B cell (primary cell): Measurements from ENCODE around the gene LRG1. TPM values are rescaled to one million over a fixed set of nuclear protein-coding genes. Genes with fewer than 3 reads are reported as not detected.

ENCODE experiments used
- ATAC-seq: fragments of 200-7000 bp; cut with Tn5 transposase; one replicate; pipeline ENCODE4 v1.10.0; 2021; ENCODE audit warnings: low read depth, mild to moderate bottlenecking, moderate number of reproducible peaks, moderate library complexity
- CTCF ChIA-PET: fragments of 350-600 bp; sonication (Branson Sonifier 250); formaldehyde crosslinking; loops from one replicate; lab custom pipeline; 2021; ENCODE audit warnings: antibody characterized with exemption, inconsistent platforms; lab: Charles Lee
- POLR2A ChIA-PET: fragments of 350-600 bp; sonication (Branson Sonifier 250); formaldehyde crosslinking; loops from one replicate; lab custom pipeline; 2021; ENCODE audit warnings: antibody characterized with exemption; lab: Charles Lee
- DNase-seq: peaks from one replicate; pipeline ENCODE4 v3.0.0; 2013
- H2AFZ ChIP-seq: 2 replicates; pipeline ENCODE4 v1.6.1; 2012; ENCODE audit warnings: mild to moderate bottlenecking, low read depth, low read length; ENCODE audit not compliant: insufficient read depth, poor library complexity, severe bottlenecking
- H3K27ac ChIP-seq, 2 donors: 1 replicate in 1 of 2; 2 replicates in 1 of 2; pipeline ENCODE4 v1.5.1; 2012 to 2013; ENCODE audit warnings: low read length in 2 of 2, mild to moderate bottlenecking in 2 of 2, moderate library complexity in 1 of 2
- H3K27me3 ChIP-seq, 4 experiments: fragments of 200-600 bp in 1 of 4; sonication (generic) in 1 of 4; replicated peaks in 1 of 4; 1 replicate in 2 of 4; 2 replicates in 2 of 4; pipeline versions ENCODE4 v1.6.1 to v1.7.0; 2013 to 2016; ENCODE audit warnings: low read length in 3 of 4, mild to moderate bottlenecking in 2 of 4, mixed read lengths in 1 of 4, moderate library complexity in 1 of 4; ENCODE audit not compliant: insufficient read depth in 4 of 4, control insufficient read depth in 3 of 4; ENCODE audit errors: control extremely low read depth in 1 of 4
- H3K36me3 ChIP-seq, 2 experiments: replicated peaks in 1 of 2; 1 replicate in 1 of 2; 2 replicates in 1 of 2; pipeline versions ENCODE4 v1.6.1 to v1.7.1; 2013; ENCODE audit warnings: low read length in 1 of 2; ENCODE audit not compliant: insufficient read depth in 2 of 2, control insufficient read depth in 1 of 2; ENCODE audit errors: control extremely low read depth in 1 of 2, extremely low read depth in 1 of 2
- H3K4me1 ChIP-seq, 2 donors: fragments of 200-600 bp in 1 of 2; sonication (generic) in 1 of 2; 1 replicate in 1 of 2; 2 replicates in 1 of 2; pipeline versions ENCODE4 v1.5.1 to v1.6.1; 2013 to 2017; ENCODE audit warnings: low read length in 2 of 2; ENCODE audit not compliant: control insufficient read depth in 2 of 2, insufficient read depth in 2 of 2
- H3K4me2 ChIP-seq: replicated peaks from 2 replicates; pipeline ENCODE3; 2012; ENCODE audit warnings: mild to moderate bottlenecking, low read depth, low read length; ENCODE audit not compliant: poor library complexity, severe bottlenecking
- H3K4me3 ChIP-seq, 5 experiments: fragments of 200-600 bp in 1 of 5; sonication (generic) in 1 of 5; 1 replicate in 3 of 5; 2 replicates in 2 of 5; pipeline versions ENCODE4 v1.5.1 to v1.7.0; 2011 to 2016; ENCODE audit warnings: low read length in 4 of 5, mild to moderate bottlenecking in 4 of 5, low read depth in 2 of 5, control low read depth in 1 of 5, moderate library complexity in 1 of 5; ENCODE audit not compliant: insufficient read depth in 1 of 5; ENCODE audit errors: control extremely low read depth in 1 of 5, extremely low read depth in 1 of 5
- H3K79me2 ChIP-seq: fragments of 200-600 bp; sonication (generic); one replicate; pipeline ENCODE4 v1.6.0; 2016; ENCODE audit warnings: low read length; ENCODE audit not compliant: control insufficient read depth, insufficient read depth
- H3K9ac ChIP-seq: fragments of 200-600 bp; sonication (generic); 2 replicates; pipeline ENCODE4 v1.6.1; 2017; ENCODE audit warnings: mild to moderate bottlenecking, low read length, moderate library complexity
- H3K9me3 ChIP-seq, 3 donors: one replicate each; pipeline versions ENCODE4 v1.6.1 to v1.7.1; 2013; ENCODE audit warnings: low read length in 2 of 3; ENCODE audit not compliant: control insufficient read depth in 2 of 3, insufficient read depth in 1 of 3; ENCODE audit errors: control extremely low read depth in 1 of 3
- H4K20me1 ChIP-seq: 2 replicates; pipeline ENCODE4 v1.6.0; 2012; ENCODE audit warnings: mild to moderate bottlenecking, low read length; ENCODE audit not compliant: insufficient read depth, control insufficient read depth, poor library complexity, severe bottlenecking
- H3K27ac Mint-ChIP-seq: one replicate; pipeline ENCODE4 v1.8.0; 2021; ENCODE audit warnings: mixed read lengths
- H3K27me3 Mint-ChIP-seq: one replicate; pipeline ENCODE4 v1.8.0; 2021; ENCODE audit warnings: mixed read lengths
- H3K4me1 Mint-ChIP-seq: one replicate; pipeline ENCODE4 v1.8.0; 2021; ENCODE audit warnings: mixed read lengths
- H3K4me3 Mint-ChIP-seq: one replicate; pipeline ENCODE4 v1.8.0; 2021; ENCODE audit warnings: mixed read lengths
- H3K9me3 Mint-ChIP-seq: one replicate; pipeline ENCODE4 v1.8.0; 2022; ENCODE audit warnings: mixed read lengths; ENCODE audit not compliant: insufficient read depth
- EZH2 ChIP-seq: IDR thresholded peaks from 2 replicates; pipeline ENCODE4 v1.6.1; 2012; ENCODE audit warnings: borderline replicate concordance, low read depth, mild to moderate bottlenecking, moderate library complexity, low read length; ENCODE audit not compliant: insufficient read depth, poor library complexity, severe bottlenecking
- WGBS: methylation state at CpG from one replicate; pipeline ENCODE4 v1.1.5; 2013; ENCODE audit warnings: missing lambda C conversion rate; ENCODE audit not compliant: insufficient coverage; 5-methylcytosine and 5-hydroxymethylcytosine counted together
- intact Hi-C: fragments of 100-400 bp; cut with micrococcal nuclease; formaldehyde crosslinking; loops from one replicate; pipeline ENCODE4 v1.10.0; 2022
- polyA plus RNA-seq: library from polyadenylated mRNA; depleted of rRNA; stranded (reverse); fragments of >200 nt; gene quantifications from 2 replicates; pipeline ENCODE4 v1.2.3, GENCODE V29; 2012
- total RNA-seq, 2 donors: library from RNA; stranded (reverse); fragments of 120-200 nt in 1 of 2; gene quantifications; 1 replicate in 1 of 2; 2 replicates in 1 of 2; pipeline versions ENCODE4 v1.2.3 to v1.2.4, GENCODE V29; 2013 to 2022
- TF ChIP-seq, protein P1 (sequence below): fragments of 200-600 bp; IDR thresholded peaks from one replicate; pipeline ENCODE4 v1.8.0; 2022; ENCODE audit warnings: antibody characterized with exemption, mild to moderate bottlenecking

The LRG1 gene
- total and polyA plus RNA-seq, 2 donors (not counting 1 experiment from before 2014, with no cell fraction given) = 0.21 to 0.27 TPM

DNA sequence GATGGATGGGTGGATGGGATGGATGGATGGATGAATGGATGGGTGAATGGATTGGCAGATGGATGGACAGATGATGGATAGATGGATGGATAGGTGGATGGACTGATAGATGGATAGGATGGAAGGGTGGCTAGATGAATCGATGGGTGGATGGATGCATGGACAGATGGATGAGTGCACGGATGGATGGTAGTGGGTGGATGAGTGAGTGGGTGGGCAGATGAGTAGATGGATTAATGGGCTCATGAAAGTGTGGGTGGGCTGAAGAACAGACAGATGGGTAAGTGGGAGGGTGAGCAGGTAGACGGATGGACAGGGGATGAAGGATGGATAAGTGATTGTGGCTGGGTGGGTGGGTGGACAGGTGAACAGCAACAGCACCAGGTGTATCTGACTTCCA is 13.9 kb upstream of the LRG1 start:
- H3K27ac ChIP-seq = no peak overlapping the region
- H3K4me1 Mint-ChIP-seq = no peaks in the 10 kb centered on the region
- ChIA-PET CTCF (no interaction called here), POLR2A (no interaction called here)
- H3K9me3 ChIP-seq = peaks cover 0 to 19% (median 0%) of the 10 kb centered on the region in 3 donors
- no peaks in the 10 kb centered on the region for H4K20me1 ChIP-seq
- intact Hi-C loops = no loop called here
- ATAC-seq (no peak), DNase-seq (no peak)
- no peaks in the 10 kb centered on the region for H3K79me2 ChIP-seq
- H3K9me3 Mint-ChIP-seq = no peaks in the 10 kb centered on the region
- H3K4me3 Mint-ChIP-seq = no peak overlapping the region
- no peak overlapping the region for H3K4me3 ChIP-seq
- H3K36me3 ChIP-seq = no peaks in the 10 kb centered on the region
- peaks cover 13% of the 10 kb centered on the region for H3K27me3 Mint-ChIP-seq
- H3K27ac Mint-ChIP-seq = no peak overlapping the region
- peaks cover 0 to 5% (median 2%) of the 10 kb centered on the region in 4 experiments for H3K27me3 ChIP-seq
- no peak overlapping the region for H2AFZ ChIP-seq
- no peak overlapping the region for H3K9ac ChIP-seq
- no peak for TF ChIP-seq EZH2
- TF ChIP-seq, protein P1, sequence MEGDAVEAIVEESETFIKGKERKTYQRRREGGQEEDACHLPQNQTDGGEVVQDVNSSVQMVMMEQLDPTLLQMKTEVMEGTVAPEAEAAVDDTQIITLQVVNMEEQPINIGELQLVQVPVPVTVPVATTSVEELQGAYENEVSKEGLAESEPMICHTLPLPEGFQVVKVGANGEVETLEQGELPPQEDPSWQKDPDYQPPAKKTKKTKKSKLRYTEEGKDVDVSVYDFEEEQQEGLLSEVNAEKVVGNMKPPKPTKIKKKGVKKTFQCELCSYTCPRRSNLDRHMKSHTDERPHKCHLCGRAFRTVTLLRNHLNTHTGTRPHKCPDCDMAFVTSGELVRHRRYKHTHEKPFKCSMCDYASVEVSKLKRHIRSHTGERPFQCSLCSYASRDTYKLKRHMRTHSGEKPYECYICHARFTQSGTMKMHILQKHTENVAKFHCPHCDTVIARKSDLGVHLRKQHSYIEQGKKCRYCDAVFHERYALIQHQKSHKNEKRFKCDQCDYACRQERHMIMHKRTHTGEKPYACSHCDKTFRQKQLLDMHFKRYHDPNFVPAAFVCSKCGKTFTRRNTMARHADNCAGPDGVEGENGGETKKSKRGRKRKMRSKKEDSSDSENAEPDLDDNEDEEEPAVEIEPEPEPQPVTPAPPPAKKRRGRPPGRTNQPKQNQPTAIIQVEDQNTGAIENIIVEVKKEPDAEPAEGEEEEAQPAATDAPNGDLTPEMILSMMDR = no peak
- H3K4me1 ChIP-seq = peaks cover 0 to 4% of the 10 kb centered on the region in 2 donors
- no peak overlapping the region for H3K4me2 ChIP-seq
- WGBS = 78% methylated on average over 3 of the region's 3 CpGs

DNA sequence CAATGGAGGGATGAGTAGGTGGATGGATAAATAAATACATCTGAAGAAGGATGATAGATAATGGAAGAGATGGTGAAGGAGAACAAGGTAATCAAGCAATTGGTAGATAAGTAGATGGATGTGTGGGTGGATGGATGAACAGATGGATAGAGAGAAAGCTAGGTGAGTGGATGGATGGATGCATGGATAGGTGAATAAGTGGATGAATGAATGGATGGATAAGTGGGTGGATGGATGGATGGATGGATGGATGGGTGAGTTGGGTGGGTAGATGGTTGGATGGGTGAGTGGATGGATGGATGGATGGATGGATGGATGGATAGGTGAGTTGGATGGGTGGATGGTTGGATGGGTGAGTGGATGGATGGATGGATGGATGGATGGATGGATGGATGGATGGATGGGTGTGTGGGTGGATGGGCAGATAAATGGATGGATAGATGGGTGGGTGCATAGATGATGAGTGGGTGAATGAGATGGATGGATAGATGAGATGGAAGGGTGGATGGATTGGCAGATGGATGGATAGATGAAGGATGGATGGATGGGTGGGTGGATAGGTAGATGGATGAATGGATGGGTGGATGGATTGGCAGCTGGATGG is 13.4 kb upstream of the LRG1 start:
- Histone ChIP-seq H3K79me2 (no peaks in the 10 kb centered on the region), H3K9me3 (peaks cover 0 to 19% (median 0%) of the 10 kb centered on the region in 3 donors), H3K27me3 (peaks cover 0 to 5% (median 2%) of the 10 kb centered on the region in 4 experiments), H3K4me1 (peaks cover 0 to 3% of the 10 kb centered on the region in 2 donors), H3K36me3 (no peaks in the 10 kb centered on the region), H3K9ac (no peak overlapping the region), H2AFZ (no peak overlapping the region), H3K27ac (no peak overlapping the region), H3K4me3 (no peak overlapping the region), H3K4me2 (no peak overlapping the region), H4K20me1 (no peaks in the 10 kb centered on the region)
- H3K27me3 Mint-ChIP-seq = peaks cover 13% of the 10 kb centered on the region
- H3K9me3 Mint-ChIP-seq = no peaks in the 10 kb centered on the region
- H3K4me3 Mint-ChIP-seq = no peak overlapping the region
- CTCF ChIA-PET = no interaction called here
- ATAC-seq (no peak), DNase-seq (no peak)
- TF ChIP-seq EZH2 = no peak
- TF ChIP-seq, protein P1 = no peak
- H3K27ac Mint-ChIP-seq = no peak overlapping the region
- intact Hi-C loops = no loop called here
- POLR2A ChIA-PET = no interaction called here
- no peaks in the 10 kb centered on the region for H3K4me1 Mint-ChIP-seq
